Femur (tissue), 1 donor: ENCODE measurements around the gene NEMP2.

ENCODE experiments used
- DNase-seq: peaks from one replicate; pipeline ENCODE4 v3.0.0-alpha.2; 2017

Gene NEMP2, protein sequence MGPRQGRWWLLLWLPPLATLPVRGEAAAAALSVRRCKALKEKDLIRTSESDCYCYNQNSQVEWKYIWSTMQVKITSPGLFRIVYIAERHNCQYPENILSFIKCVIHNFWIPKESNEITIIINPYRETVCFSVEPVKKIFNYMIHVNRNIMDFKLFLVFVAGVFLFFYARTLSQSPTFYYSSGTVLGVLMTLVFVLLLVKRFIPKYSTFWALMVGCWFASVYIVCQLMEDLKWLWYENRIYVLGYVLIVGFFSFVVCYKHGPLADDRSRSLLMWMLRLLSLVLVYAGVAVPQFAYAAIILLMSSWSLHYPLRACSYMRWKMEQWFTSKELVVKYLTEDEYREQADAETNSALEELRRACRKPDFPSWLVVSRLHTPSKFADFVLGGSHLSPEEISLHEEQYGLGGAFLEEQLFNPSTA

DNA sequence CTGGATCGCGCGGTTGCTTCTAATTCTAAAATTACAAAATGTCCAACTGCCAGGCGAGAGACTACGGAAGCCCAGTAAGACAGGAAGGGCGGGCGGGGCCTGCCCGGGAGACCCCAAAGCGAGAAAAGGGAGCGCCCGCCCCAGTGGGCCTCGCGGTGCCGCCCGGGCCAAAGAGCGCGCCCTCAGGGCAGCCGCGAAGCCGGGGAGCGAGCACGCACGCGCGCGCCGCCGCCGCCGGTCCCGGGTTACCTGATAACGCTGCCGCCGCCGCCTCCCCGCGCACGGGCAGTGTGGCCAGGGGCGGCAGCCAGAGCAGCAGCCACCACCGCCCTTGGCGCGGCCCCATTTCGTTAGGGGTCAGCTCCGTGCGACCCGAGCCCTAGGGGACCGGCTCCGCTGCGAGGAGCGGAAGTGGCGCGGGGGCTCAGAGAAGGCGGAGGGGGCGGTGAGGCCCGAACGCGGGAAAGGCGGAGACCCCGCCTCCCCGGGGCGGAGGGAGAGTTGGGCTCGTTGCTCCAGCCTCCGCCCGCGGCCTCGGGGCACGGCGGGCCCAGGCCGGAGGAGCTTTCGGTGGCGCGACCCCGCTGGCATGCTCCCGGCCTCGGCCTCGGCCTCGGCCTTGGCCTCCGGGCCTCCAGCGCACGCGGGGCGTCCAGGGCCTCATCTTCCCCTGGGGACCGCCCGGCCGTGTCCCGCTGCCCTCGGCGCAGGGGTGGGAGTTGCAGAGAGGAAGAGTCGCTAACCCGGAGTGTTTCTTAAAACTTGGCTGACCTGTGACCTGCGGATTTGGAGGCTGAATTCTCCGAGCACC lies at the start of gene NEMP2:
Gene NEMP2, minus strand, starts transcription at position 413 of the 811 bp plus-strand sequence. Its CDS starts 67 bp downstream, at position 346.
- DNase-seq: peak; percentile 90

DNA sequence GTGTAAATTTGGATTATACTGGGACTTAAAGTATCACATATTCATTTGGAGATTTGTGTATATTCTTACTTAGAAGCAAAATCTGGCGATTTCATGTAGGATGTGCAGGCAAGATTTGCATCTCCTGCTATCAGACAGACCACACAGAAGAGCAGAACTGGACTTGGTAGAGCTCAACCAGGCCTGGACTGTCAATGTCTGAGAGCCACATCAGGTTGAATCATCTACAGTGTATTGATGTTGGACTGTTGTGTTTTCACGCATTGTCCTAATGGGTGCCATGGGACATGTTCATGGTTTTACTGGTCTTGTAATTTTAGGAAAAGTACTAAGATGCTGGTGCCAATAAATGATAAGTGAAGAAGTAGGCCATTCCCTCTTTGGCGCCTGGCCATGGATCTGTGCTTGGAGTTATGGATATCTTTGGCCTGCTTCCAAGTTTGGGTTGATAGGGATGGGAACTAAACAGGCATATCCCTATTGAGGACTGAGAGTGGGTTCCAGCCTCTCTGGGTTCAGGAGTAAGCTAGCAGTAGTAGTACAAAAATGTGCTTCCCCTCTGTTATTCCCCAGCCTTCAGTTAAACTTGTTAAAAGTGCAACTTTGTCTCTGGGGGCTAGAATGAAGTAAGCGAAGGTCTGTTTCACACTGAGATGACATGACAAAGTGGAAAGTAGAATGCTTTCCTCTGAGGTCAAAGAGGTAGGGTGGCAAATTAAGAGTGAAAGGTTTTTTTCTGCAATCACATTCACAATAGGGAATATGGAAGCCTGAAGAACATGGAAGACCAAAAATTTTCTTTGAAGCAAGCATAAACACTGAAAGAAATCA lies 49.2 kb upstream of the NEMP2 start:
- DNase-seq: peak; percentile 31

DNA sequence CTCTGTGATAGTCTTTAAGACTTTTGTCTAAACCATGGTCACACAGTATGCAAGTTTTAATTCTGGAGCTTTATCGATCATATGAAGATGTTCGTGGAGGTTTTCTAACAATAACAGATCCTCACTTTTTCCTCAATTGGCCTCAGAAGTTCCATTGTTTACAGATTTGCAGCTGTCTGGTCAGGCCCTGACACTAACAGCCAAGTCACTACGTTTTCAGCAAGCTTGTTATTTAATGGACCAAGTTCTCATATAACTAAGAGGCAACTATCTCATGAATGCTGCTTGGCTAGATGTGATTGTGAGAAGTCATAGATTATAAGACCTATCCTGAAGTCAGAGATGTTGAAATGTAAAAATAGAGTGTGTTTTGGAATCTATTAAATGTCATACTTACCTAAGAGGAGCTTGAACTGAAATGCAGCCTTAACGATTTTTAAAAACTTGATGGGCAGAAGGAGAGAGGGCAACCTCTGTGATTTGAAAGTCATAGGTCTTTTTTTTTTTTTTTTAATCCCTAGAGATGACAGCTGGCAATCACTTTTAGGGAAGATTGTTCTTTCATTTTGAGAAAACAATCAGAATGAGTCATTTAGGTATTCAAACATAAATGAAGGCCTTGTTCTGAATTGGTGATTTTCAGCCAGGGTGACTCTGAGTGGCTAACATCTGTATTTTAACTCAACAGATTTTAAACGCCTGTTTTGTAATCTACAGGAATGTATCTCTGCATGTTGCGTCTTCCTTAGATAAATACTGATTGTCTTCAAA lies 48.4 kb upstream of the NEMP2 start:
- DNase-seq: no peak

DNA sequence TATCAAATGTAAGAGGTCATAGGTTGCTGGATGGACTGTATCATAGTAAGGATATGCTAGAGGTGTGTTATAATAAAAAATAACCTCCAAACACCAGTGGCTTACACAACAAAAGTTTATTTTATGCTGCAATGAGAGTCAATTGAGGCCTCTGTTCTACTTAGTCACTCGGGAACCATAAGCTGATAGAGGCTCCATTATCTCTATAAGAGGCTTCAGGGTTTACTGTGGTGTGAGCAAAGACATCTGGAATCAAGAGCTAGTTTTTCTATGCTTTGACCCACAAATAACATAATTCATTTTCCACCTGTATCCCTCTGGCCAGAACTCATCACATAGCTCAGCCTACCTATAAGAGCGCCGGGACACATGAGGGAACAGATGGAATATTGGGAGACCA lies 47.5 kb upstream of the NEMP2 start:
- no peak for DNase-seq

DNA sequence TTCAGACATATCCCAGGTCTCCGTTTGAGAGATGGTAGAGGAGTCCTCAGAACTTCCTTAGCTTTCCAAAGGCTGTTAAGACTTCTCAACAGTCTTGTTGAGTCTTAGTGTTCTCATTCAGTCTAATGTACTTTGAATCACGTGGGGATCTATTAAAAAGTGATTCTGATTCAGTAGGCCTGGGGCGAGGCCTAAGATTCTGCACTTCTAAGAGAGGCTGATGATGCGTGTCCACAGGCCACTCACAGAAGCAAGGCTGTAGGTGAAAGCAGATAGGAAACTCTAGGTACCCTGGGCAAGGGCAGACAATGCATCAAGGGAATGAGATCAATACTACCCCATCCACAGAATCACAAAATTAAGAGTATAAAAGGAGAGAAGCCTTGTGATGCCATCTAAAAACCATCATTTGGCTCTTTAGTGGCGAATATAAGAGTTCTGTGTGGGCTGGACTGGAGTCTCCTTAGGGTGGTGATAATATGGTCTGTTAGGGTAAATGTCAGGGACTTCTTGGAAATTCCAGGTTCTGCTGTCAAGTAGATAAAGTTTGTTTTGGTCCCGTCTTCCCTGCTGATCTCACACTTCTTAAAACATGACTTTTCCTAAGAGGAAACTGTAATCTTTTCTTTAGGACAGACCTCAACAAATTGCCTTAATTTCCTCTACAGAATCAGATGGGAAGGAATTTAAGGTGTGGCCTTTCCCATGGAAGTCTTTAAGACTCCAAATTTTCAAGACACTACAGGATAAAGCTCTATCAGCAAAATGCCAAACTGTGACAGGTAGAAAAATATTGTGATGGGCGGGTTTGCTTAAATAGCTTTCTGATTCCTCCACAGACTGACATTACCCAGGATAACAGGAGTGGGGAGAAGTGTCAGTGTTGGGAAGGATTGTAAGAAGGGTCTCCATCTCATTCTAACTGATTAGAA lies 45.7 kb upstream of the NEMP2 start:
- no peak for DNase-seq

DNA sequence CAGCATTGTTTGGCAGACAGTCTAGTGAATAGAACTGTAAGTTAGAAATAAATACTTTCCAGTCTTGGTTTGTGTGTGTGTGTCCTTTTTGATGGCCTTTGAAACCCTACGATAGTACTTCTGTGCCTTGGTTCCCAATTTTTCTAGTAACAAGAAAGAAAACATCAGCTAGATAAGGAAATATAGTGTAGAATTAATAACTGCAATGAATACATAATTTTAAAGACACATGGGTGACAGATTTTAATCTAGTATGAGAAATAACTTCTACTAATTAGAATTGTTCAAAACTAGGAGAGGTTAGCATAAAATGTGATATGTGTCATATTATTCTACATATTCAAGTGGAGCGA lies 44.5 kb upstream of the NEMP2 start:
- DNase-seq: no peak

DNA sequence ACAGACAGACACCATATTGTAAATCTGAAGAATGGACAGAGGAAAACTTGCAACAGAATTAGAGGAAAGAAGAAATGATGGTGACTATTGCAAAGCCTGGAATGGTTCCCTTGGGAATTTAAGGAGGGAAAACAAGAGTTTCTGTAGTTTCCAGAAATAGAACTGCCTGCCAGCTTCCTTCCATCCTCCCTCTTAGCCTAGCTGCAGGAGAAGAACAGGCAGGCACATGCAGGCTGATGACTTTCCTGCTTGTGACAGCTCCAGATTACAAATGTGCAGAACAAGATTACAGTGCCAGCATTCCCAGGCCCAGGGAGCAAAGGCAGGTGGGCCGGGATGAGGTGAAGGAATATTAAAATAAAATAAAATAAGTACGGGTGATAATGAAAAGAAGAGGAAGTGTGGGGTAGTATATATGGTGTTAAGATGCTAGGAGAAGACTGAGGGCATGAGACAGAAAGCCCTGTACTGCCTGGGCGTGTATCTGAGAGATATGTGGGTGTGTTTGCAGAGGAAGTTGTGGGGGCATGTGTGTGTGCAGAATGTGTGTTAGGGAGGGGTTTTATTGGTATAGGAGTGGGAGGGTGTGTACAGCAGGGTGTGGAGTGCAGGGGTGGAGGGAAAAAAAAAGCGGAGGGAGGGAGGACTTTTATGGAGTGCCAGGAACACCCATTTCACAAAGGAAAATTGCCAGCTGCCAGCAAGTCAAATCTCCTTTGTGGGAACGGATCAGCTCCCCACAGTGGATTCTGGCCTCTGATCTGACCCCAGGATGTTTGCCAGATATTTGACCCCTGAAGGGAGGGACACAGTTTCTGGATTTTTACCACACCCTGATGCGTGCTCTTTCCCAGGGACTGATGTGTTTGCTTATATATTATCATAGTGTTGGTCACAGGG lies 43.9 kb upstream of the NEMP2 start:
- DNase-seq: peak; percentile 49

DNA sequence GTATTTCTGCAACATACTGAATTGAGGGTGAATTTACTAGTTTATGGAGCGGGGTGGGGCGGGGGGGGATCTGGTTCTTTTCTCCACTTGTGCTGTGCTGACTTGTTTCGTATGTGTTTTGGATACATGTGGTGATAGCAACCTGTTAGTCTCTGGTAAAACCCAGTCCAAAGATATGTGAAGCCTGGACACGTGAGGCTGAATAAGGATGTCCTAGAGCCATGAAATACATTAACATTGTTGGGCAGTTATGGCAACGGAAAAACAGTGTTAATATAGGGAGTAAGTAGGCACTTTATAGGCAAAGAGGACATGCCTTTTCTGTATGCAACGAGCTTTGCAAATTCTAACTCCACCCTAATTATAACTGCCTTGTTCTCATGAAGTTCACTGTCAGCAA lies 42.1 kb upstream of the NEMP2 start:
- no peak for DNase-seq

DNA sequence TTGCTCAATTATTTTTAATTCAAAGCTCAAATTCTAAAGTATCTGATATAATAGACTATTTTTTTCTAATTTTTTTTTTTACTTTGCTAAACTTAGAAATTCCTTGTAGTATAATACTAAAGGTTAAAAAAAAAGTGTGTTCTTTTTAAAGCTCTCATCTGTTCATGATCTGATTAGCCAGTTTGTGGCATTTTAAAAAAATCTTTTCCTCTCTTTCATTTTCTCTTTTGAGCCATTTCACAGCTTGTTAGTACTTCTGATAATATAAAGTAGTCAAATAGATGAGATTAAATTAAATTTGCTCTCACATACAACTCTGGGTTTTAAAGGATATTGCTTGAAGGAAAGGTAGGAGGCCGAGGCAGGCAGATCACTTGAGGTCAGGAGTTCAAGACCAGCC lies 40.7 kb upstream of the NEMP2 start:
- no peak for DNase-seq

DNA sequence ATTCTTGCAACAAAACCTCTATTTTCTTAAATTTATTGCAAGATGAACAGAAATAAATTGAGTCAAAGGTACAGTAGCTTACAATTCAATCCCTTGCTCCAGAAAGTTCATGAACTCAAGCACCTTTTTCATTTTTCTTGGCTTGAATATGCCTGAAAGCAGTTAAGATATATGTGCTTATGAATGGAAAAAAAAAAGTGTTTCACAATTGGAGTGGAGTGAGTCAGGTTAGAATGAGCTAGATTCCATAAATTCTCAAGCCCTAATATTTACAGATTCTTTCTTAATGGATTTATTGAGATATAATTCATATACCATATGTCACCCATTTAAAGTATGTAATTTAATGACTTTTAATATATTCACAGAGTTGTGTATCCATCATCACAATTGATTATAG lies 39.6 kb upstream of the NEMP2 start:
- no peak for DNase-seq

DNA sequence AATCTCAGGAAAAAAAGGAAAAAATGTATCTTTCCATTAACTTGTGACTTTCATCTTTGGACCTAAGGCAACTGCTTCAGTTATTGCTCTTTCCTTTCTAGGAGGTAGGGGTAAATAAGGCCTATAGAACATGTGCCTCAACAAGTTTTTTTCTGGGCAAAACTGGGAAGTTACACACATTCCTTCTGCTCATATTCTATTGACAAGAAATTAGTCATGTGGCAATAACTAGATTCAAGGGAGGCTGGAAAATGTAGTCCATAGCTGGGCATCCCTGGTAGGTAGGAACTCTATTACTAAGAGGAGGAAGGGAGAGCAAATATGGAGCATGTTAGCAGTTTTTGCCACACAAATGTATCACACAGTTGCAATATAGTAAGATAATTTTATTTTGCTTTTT lies 37.7 kb upstream of the NEMP2 start:
- DNase-seq: no peak

DNA sequence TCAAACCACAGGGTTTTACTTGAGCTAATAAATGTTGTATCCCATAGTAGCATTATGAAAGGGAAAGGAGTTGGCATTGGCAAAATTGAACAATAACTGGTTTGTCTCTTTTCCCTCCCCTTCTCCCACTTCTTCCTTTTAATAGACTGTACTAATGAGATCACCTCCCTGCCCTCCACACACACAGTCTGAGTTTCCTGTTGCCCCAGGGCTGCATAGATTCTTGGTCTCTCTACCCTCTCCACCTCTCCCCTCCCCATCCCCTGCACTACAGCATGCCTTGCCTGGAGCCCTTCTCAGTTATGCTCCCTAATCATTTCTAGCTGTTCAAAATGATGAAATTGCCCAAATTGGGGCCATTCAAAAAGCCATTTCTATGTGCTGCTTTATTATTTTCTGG lies 37.2 kb upstream of the NEMP2 start:
- DNase-seq: no peak

DNA sequence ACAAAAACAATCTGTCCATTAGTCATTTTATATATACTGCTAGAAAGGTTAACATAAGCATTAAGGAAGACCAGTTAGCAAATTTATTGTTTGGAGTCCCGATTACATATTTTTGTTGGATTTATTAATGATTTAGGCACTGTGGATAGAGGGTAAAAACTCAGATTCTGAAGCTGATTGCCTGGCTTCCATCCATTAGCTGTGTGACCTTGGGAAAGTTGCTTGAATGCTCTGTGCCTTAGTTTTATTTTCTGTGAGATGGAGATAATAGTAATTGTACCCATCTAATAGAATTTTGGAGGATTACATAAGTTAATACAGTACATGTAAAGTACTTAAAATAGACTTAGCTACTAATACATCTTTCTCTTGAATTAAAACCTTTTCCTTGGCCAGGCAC lies 36.3 kb upstream of the NEMP2 start:
- no peak for DNase-seq

DNA sequence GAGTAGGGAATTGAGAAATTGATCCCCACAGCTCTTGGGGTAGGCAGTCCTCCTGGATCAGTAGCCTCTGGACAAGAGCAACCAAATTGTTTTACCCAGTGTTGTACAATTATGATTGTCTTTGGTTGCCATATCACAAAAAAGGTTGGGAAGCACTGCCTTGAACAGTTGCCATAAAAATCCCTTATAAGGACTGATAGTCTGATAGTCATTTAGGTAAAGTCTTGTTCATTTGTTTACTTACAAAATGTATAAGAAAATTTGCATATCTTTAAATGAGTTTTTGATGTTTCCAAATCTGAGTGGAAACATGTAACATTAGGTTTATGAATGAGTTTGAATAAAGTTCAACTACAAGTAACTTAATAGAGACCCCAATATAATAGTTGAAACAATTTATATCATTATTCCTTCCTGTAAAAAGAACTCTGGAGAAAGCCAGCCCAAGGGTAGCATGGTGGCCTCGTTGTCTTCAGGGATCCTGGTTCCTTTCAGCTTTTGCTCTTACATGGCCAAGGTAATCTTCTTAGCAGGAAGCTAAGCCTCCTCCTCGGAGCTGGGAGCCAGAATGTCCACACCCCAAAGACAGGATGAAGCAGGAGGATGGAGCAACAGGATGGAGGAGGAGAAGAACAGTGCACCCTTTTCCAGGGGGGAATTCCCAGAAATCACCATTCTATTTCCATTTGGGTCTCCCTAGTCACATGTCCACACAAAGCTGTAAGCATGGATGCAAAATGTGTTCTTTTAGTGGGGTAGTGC lies 35.7 kb upstream of the NEMP2 start:
- DNase-seq: no peak

DNA sequence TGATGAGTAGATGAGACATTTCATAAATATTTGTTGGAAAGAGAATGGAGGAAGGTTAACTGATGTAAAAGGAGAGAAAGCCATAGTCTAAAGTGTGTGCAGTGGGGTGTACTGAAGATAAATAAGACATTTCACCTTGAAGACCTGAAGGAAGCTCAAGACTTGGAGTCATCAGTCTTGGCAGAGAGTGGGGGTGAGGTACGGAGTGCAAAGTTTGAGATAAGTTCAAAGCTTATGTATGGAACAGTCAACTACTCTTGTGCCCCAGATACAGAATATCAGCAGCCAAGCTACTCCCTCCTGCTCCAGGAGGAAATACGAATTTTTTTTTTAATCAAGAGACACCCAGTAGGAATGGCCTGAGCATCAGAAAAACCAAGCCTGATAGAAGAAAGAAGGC lies 30.3 kb upstream of the NEMP2 start:
- no peak for DNase-seq

DNA sequence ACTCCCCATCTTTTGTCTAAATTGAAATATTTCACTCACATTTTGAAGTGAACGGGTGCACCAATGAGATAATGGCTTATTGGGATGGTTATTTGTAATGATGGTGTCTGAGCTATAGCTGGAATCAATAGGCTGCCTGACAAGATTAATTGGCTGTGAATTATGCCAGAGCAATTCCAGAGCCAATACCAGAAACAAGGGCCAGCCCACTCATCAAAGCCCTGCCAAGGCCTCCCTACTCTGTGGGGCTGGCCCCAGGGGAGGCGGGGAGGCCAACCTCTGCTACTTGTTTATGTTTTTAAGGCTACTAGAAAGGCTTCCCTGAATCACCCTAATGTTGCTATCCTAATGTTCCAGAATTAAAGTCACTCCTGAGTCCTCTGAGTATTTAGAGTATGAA lies 29.1 kb upstream of the NEMP2 start:
- no peak for DNase-seq

DNA sequence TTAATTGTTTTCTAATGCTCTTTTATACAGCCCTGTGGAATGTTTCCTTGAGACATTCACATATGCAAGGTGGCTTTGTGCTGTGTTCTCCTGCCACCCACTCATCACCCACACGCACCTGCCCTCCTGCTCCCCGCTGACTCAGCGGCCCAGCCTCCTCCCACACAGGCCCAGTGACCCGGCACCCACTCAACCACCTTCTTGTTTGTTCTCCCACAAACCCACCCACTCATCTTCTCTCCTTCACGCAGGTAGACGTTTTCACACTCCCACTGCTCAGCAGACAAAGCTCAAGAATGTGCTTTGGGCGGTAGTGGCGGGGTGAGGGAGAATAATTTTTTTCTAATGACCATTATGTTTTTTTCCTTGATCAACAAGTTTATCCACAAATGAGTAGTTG lies 28.6 kb upstream of the NEMP2 start:
- DNase-seq: no peak

DNA sequence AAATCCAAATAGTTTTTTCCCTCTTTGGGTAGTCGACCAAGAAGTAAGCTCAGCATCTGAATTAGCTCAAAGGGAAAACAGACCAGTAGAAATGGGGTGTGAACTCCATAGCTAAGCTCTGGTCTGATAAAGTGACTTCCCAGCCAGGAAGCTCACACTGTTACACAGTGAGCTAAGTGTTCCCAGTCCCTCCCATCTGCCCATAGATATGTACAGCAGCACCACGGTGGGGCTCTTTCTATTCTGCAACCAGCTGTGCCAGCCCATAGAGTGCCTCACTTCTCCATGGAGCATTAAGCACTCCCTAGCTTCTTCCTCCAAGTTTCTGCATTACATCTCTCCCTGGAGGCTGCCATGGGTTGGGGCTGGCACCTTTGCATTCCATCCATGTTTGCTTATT lies 27.6 kb upstream of the NEMP2 start:
- DNase-seq: no peak

DNA sequence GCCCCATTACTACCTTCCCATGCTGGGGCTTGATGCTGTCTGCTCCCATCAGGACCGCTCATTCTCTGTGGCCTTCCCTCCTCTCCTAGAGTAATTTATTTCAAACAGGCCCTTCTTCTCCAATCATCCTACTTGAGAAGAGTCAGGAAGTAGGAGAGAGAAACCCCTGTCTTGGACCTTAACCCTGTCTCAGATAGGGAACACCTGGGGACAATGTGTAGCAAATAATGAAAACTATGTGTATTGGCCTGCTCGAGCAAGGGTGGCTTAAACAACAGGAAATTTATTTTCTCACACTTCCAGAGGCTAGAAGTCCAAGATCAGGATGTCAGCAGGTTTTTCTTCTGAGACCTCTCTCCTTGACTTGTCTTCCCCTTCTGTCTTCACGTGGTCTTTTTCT lies 26.6 kb upstream of the NEMP2 start:
- no peak for DNase-seq
